ENCODE results near the gene RHOF. TPM values are rescaled to one million over a fixed set of nuclear protein-coding genes. Genes with fewer than 3 reads are reported as not detected.

The RHOF gene
- total and polyA plus RNA-seq, 2 of the 8 experiments (the other 6 are each of a cell fraction or from before 2014, with no cell fraction given): 23.8 to 31.9 TPM

DNA sequence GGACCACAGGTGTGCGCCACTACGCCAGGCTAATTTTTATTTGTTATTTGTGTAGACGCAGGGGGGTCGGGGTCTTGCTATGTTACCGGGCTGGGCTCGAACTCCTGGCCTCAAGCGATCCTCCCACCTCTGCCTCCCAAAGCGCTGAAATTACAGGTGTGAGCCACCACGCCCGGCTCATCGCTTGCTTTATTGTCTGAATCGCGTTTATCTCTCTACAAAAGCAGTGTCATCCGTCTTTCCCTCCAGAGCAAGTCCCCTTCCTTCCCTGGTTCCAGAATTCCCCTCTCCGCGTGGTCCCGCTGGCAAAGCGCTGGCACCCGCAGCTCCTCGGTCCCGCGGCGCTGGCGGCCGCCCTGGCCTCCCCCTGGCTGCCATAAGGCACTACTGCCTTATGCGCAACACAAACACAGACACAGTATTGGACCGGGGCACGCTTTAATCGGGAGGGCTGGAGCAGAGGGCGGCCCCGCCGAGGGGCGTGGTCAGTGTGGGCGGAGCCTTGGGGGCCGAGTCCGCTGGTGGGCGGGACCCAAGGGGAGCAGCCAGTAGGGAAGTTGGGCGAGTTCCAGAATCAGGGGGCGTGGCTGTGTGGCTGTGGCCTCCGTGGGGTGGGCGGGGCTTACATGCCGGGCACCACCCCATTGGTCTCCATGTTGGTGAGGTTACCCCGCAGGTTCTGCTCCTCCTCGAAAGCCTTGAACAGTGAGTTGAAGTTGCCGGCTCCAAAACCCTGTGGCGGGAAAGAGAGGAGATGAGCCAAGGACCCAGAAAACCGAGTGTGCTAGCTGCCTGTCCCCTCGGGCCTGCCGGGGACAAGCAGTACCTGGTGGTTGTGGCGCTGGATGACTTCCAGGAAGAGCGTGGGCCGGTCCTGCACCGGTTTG, 45.9 kb upstream of the RHOF start:
- H2BK20ac ChIP-seq (ENCODE audit: low read length): 0 out of 2 replicates have a peak overlapping the region, but pooled peaks have one; percentile 34
- peak overlapping the region; percentile 100 for H3K18ac ChIP-seq (ENCODE audit: extremely low read depth, low read length)
- H3K79me1 ChIP-seq (ENCODE audit: low read depth, low read length): no peaks in the 10 kb centered on the region
- H2AFZ ChIP-seq (ENCODE audit: low read length): peak overlapping the region; percentile 23
- H4K20me1 ChIP-seq (replicated peaks in 1 of 2; ENCODE audit: control insufficient read depth in 1 of 2, insufficient read depth in 2 of 2, low read length in 2 of 2): no peaks in the 10 kb centered on the region
- DNase-seq (ENCODE audit: low read depth in 1 of 2, low spot score in 2 of 2) (peak; percentile 96 to 100), FAIRE-seq (no peak)
- H2BK15ac ChIP-seq (ENCODE audit: low read length): peak overlapping the region; percentile 81; the same call in 1 of the 2 replicates
- ChIA-PET POLR2A (ENCODE audit: partially characterized antibody) (interaction anchor here (0.6 to 6.2 kb wide), 14 partner anchors 9 to 426 kb away, joined by 3 to 51 read pairs (median 4); partner anchors contain the start of genes CFAP251, PSMD9, RHOF and SETD1B), CTCF (ENCODE audit: partially characterized antibody) (interaction anchor here (0.7 to 11.1 kb wide), 13 partner anchors 11 to 308 kb away, joined by 3 to 111 read pairs (median 4); partner anchors contain the start of genes HPD and RHOF)
- H3K27ac ChIP-seq (ENCODE audit: low read depth, low read length): peak overlapping the region; percentile 75; the same call in 1 of the 2 replicates
- H3K4ac ChIP-seq (replicated peaks; ENCODE audit: insufficient read length, low read depth, low read length): peak overlapping the region; percentile 55
- no peak overlapping the region for H4K91ac ChIP-seq (replicated peaks; ENCODE audit: insufficient read length, low read length)
- peak overlapping the region in 3 of 4 experiments; percentile 80 to 93 (median 87); a peak in 6 of 7 replicates for H3K9ac ChIP-seq (replicated peaks in 1 of 4; ENCODE audit: extremely low read depth in 1 of 4, low read depth in 3 of 4, low read length in 3 of 4)
- no peaks in the 10 kb centered on the region; a peak in 2 of 7 replicates for H3K4me1 ChIP-seq (replicated peaks in 1 of 4; ENCODE audit: control insufficient read depth in 3 of 4, insufficient read depth in 4 of 4, low read length in 3 of 4)
- H3K4me3 ChIP-seq (ENCODE audit: extremely low read depth in 1 of 4, insufficient read depth in 2 of 4, low read depth in 3 of 4, low read length in 4 of 4): peak overlapping the region; percentile 65 to 87 (median 75)
- no peaks in the 10 kb centered on the region for H3K9me3 ChIP-seq (ENCODE audit: insufficient read depth in 2 of 2, low read depth in 1 of 2, low read length in 1 of 2)
- peaks cover 5% of the 10 kb centered on the region for H3K23me2 ChIP-seq (ENCODE audit: low read depth, low read length)
- H3K14ac ChIP-seq (ENCODE audit: insufficient read length): no peak overlapping the region
- peak overlapping the region; percentile 90 for H2BK5ac ChIP-seq (ENCODE audit: low read depth, low read length)
- H3K56ac ChIP-seq (replicated peaks; ENCODE audit: insufficient read length, low read depth, low read length): no peak overlapping the region
- H2BK12ac ChIP-seq (ENCODE audit: low read depth, low read length): 0 out of 2 replicates have a peak overlapping the region, but pooled peaks have one; percentile 68
- WGBS, 2 experiments (ENCODE audit: extremely low coverage in 1 of 2, insufficient coverage in 1 of 2, insufficient read length in 1 of 2, insufficient replicate concordance in 2 of 2, low coverage in 1 of 2, low lambda C conversion rate in 2 of 2, missing lambda C conversion rate in 1 of 2): 21% methylated on average over 48 of the region's 53 CpGs; no CpG with 5 or more reads in 1 of the 2 experiments
- H3K36me3 ChIP-seq (ENCODE audit: control insufficient read depth in 2 of 4, insufficient read depth in 4 of 4, low read length in 3 of 4): no peaks in the 10 kb centered on the region
- no peaks in the 10 kb centered on the region for H3K27me3 ChIP-seq (replicated peaks in 1 of 4; ENCODE audit: control insufficient read depth in 3 of 4, extremely low read depth in 1 of 4, insufficient read depth in 3 of 4, low read length in 3 of 4)
- H2AK5ac ChIP-seq (ENCODE audit: low read depth, low read length): peak overlapping the region; percentile 28; the same call in 1 of the 2 replicates
- H4K5ac ChIP-seq (ENCODE audit: insufficient read length, low read depth, low read length): peak overlapping the region; percentile 61
- peak overlapping the region; percentile 93 for H4K8ac ChIP-seq (ENCODE audit: extremely low read depth, insufficient read depth, low read length)
- H2BK120ac ChIP-seq (replicated peaks; ENCODE audit: low read depth, low read length): no peak overlapping the region
- H3K4me2 ChIP-seq (ENCODE audit: insufficient read depth in 1 of 2, low read depth in 2 of 2, low read length in 2 of 2): peak overlapping the region; percentile 77 to 80
- H3K23ac ChIP-seq (ENCODE audit: insufficient read length): no peak overlapping the region
- no peaks in the 10 kb centered on the region for H3K79me2 ChIP-seq (ENCODE audit: control insufficient read depth in 1 of 2, insufficient read depth in 2 of 2, low read length in 2 of 2)
- TF ChIP-seq YY1 (IDR thresholded peaks at IDR 0.05; ENCODE audit: low read depth, low read length) (no peak; the same call in 1 of the 2 replicates), SP4 (IDR thresholded peaks at IDR 0.05; ENCODE audit: low read length) (peak; percentile 79; the same call in 1 of the 2 replicates), SP2 (IDR thresholded peaks at IDR 0.05; ENCODE audit: low read length) (no peak), TEAD4 (IDR thresholded peaks at IDR 0.05; ENCODE audit: low read depth, low read length) (no peak), CBX8 (IDR thresholded peaks at IDR 0.05; ENCODE audit: borderline replicate concordance, low read depth, low read length) (no peak), SIN3A (conservative IDR thresholded peaks at IDR 0.05 in 1 of 2, IDR thresholded peaks at IDR 0.05 in 1 of 2; ENCODE audit: low read depth in 1 of 2, low read length in 2 of 2) (peak; percentile 9 to 38; a peak in 2 of 4 replicates), CBX5 (IDR thresholded peaks at IDR 0.05; ENCODE audit: low read depth, low read length) (no peak), SP1 (IDR thresholded peaks at IDR 0.05; ENCODE audit: low read depth, low read length) (peak; percentile 82), TAF7 (optimal IDR thresholded peaks at IDR 0.05; ENCODE audit: borderline replicate concordance, low read depth, low read length) (peak; percentile 49), KDM5A (IDR thresholded peaks at IDR 0.05; ENCODE audit: low read length) (no peak)
